ENCODE results near the gene MYO3A.

GRCh38 chr10:26177341-26177740, 243.3 kb downstream of the MYO3A start:
- TF ChIP-seq CTCF (IDR thresholded peaks at IDR 0.05; ENCODE audit: low read depth, low read length) = no peak
- TF ChIP-seq MYC (IDR thresholded peaks at IDR 0.05; ENCODE audit: low read depth, low read length) = no peak
